ENCODE results near the gene ATF7. TPM values are rescaled to one million over a fixed set of nuclear protein-coding genes. Genes with fewer than 3 reads are reported as not detected.

The ATF7 gene
- total and polyA plus RNA-seq, 2 of the 13 experiments (the other 11 are each of a cell fraction or from before 2014, with no cell fraction given) = 9.6 to 16.2 TPM

GRCh38 chr12:53625946-53626701 lies at the start of gene ATF7 (continued):
- peak; percentile 38; the same call in 1 of the 2 replicates for TF ChIP-seq CBX5 (CRISPR knock-in tag; IDR thresholded peaks at IDR 0.05; ENCODE audit: borderline replicate concordance)
- TF ChIP-seq BORCS8-MEF2B (CRISPR knock-in tag; IDR thresholded peaks at IDR 0.05) = peak; percentile 84
- TF ChIP-seq ZNF770 (CRISPR knock-in tag; IDR thresholded peaks at IDR 0.05) = peak; percentile 47
- no peak for TF ChIP-seq ZNF609 (CRISPR knock-in tag; IDR thresholded peaks at IDR 0.05; ENCODE audit: borderline replicate concordance)
- no peak for TF ChIP-seq CREBL2 (CRISPR knock-in tag; IDR thresholded peaks at IDR 0.05; ENCODE audit: borderline replicate concordance)
- no peak; the same call in 1 of the 2 replicates for TF ChIP-seq MED13 (CRISPR knock-in tag; IDR thresholded peaks at IDR 0.05)
- TF ChIP-seq SRSF1 (optimal IDR thresholded peaks at IDR 0.05; ENCODE audit: low read depth, low read length) = peak; percentile 96
- TF ChIP-seq ZNF281 (CRISPR knock-in tag; IDR thresholded peaks at IDR 0.05; ENCODE audit: borderline replicate concordance) = peak; percentile 99
- peak; percentile 57; the same call in 1 of the 2 replicates for TF ChIP-seq ZNF782 (CRISPR knock-in tag; IDR thresholded peaks at IDR 0.05; ENCODE audit: borderline replicate concordance)
- peak; percentile 60; the same call in 1 of the 2 replicates for TF ChIP-seq GFI1 (CRISPR knock-in tag; IDR thresholded peaks at IDR 0.05; ENCODE audit: borderline replicate concordance)
- TF ChIP-seq ZIK1 (CRISPR knock-in tag; IDR thresholded peaks at IDR 0.05; ENCODE audit: borderline replicate concordance, low read depth) = 0 out of 2 replicates have a peak, but pooled peaks have one; percentile 29
- TF ChIP-seq ZNF607 (CRISPR knock-in tag; IDR thresholded peaks at IDR 0.05; ENCODE audit: borderline replicate concordance) = peak; percentile 63; the same call in 1 of the 2 replicates

Data from HepG2 (cell line).